Lung (tissue), 12 donors: ENCODE measurements around the gene TXK. TPM values are rescaled to one million over a fixed set of nuclear protein-coding genes. Genes with fewer than 3 reads are reported as not detected.

ENCODE experiments used
- ATAC-seq: fragments of 200-7000 bp; cut with Tn5 transposase; one replicate; pipeline ENCODE4 v1.9.1; 2020; ENCODE audit warnings: moderate number of reproducible peaks; ENCODE audit not compliant: insufficient read depth, low FRiP score
- DNase-seq, 3 donors: peaks; one replicate each; pipeline ENCODE4 v3.0.0-alpha.2; 2013 to 2017
- H3K27ac ChIP-seq, 2 donors: one replicate each; pipeline ENCODE4 v1.5.1; 2013; ENCODE audit warnings: mild to moderate bottlenecking in 2 of 2, moderate library complexity in 2 of 2, control low read depth in 1 of 2, inconsistent platforms in 1 of 2, low read depth in 1 of 2, low read length in 1 of 2
- H3K27me3 ChIP-seq, 3 donors: one replicate each; pipeline ENCODE4 v1.5.1; 2013; ENCODE audit warnings: low read length in 2 of 3; ENCODE audit not compliant: control insufficient read depth in 3 of 3, insufficient read depth in 3 of 3
- H3K36me3 ChIP-seq, 4 donors: one replicate each; pipeline ENCODE4 v1.5.1; 2013; ENCODE audit warnings: low read length in 4 of 4, mild to moderate bottlenecking in 1 of 4, moderate library complexity in 1 of 4; ENCODE audit not compliant: control insufficient read depth in 4 of 4, insufficient read depth in 4 of 4
- H3K4me1 ChIP-seq, 5 donors: one replicate each; pipeline ENCODE4 v1.5.1; 2013; ENCODE audit warnings: low read length in 5 of 5, mild to moderate bottlenecking in 2 of 5, moderate library complexity in 1 of 5; ENCODE audit not compliant: control insufficient read depth in 5 of 5, insufficient read depth in 5 of 5
- H3K4me3 ChIP-seq: one replicate; pipeline ENCODE4 v1.5.1; 2013; ENCODE audit warnings: mild to moderate bottlenecking, control low read depth, moderate library complexity
- H3K9ac ChIP-seq, 2 donors: one replicate each; pipeline ENCODE4 v1.5.1; 2013; ENCODE audit warnings: low read length in 2 of 2, control low read depth in 1 of 2; ENCODE audit not compliant: insufficient read depth in 1 of 2
- H3K9me3 ChIP-seq, 4 donors: one replicate each; pipeline ENCODE4 v1.5.1; 2013; ENCODE audit warnings: low read length in 3 of 4, mild to moderate bottlenecking in 1 of 4, moderate library complexity in 1 of 4; ENCODE audit not compliant: control insufficient read depth in 4 of 4, insufficient read depth in 3 of 4
- CTCF ChIP-seq: IDR thresholded peaks from 2 replicates; pipeline ENCODE4 v1.5.1; 2012; ENCODE audit warnings: mild to moderate bottlenecking; ENCODE audit errors: control extremely low read depth, extremely low read depth
- WGBS, 2 donors: extraction: QIAGEN DNeasy Blood & Tissue Kit; methylation state at CpG; one replicate each; pipeline ENCODE4 v1.1.7; 2013; 5-methylcytosine and 5-hydroxymethylcytosine counted together
- polyA plus RNA-seq, 2 donors: library from polyadenylated mRNA; stranded (reverse); fragments of 200-250 nt; gene quantifications; one replicate each; pipeline ENCODE4 v1.2.1, GENCODE V29; 2013
- total RNA-seq, 2 donors: library from RNA; depleted of rRNA in 1 of 2; stranded (reverse); fragments of >200 nt in 1 of 2; gene quantifications; one replicate each; pipeline ENCODE4 v1.2.1, GENCODE V29; 2014 to 2021
- donor health status: control.
- donor health status: control.
- donor health status: Bipolar disorder and iron deficiency.
- donor health status: healthy.
- donor health status: DM: yes; HTN: yes; CAD: no.

The TXK gene
- total and polyA plus RNA-seq, 4 donors, result 0.91 to 9.1 (median 2.0) TPM

GRCh38 chr4:48085821-48086589 lies 48.0 kb downstream of the TXK start:
- Histone ChIP-seq H3K27me3 (no peaks in the 10 kb centered on the region), H3K4me3 (no peak overlapping the region), H3K4me1 (no peaks in the 10 kb centered on the region), H3K9ac (no peak overlapping the region), H3K9me3 (peaks cover 0 to 4% (median 0%) of the 10 kb centered on the region in 4 donors), H3K27ac (no peak overlapping the region), H3K36me3 (no peaks in the 10 kb centered on the region)
- no peak for TF ChIP-seq CTCF
- WGBS, 2 donors, result 67 to 70% methylated on average over 8 of the region's 8 CpGs
- ATAC-seq (no peak), DNase-seq (no peak)

- Histone ChIP-seq H3K9ac (no peak overlapping the region), H3K27ac (no peak overlapping the region), H3K36me3 (no peaks in the 10 kb centered on the region), H3K9me3 (peaks cover 0 to 4% (median 0%) of the 10 kb centered on the region in 4 donors), H3K4me1 (peaks cover 0 to 16% (median 0%) of the 10 kb centered on the region in 5 donors), H3K4me3 (no peak overlapping the region), H3K27me3 (no peaks in the 10 kb centered on the region)
- no peak for ATAC-seq
- no peak for DNase-seq
- no peak for TF ChIP-seq CTCF
- 84 to 90% methylated on average over 2 of the region's 2 CpGs for WGBS, 2 donors
These were observed 51.1 kb downstream of the TXK start for GRCh38 chr4:48082956-48083355.

- ATAC-seq (no peak), DNase-seq (no peak)
- H3K4me1 ChIP-seq, result peaks cover 0 to 16% (median 0%) of the 10 kb centered on the region in 5 donors
- no peak overlapping the region for H3K9ac ChIP-seq
- no peak overlapping the region for H3K27ac ChIP-seq
- no peak overlapping the region for H3K4me3 ChIP-seq
- peaks cover 0 to 4% (median 0%) of the 10 kb centered on the region in 4 donors for H3K9me3 ChIP-seq
- 82 to 88% methylated on average over 1 of the region's 1 CpG for WGBS, 2 donors
- TF ChIP-seq CTCF, result no peak
- no peaks in the 10 kb centered on the region for H3K36me3 ChIP-seq
- H3K27me3 ChIP-seq, result no peaks in the 10 kb centered on the region
These were observed 52.9 kb downstream of the TXK start for GRCh38 chr4:48081196-48081595.
